ENCODE data around the gene SIRPB2.
A peak's percentile ranks its signal among the peaks of the same experiment; 100 is the strongest.

Gene SIRPB2

DNA sequence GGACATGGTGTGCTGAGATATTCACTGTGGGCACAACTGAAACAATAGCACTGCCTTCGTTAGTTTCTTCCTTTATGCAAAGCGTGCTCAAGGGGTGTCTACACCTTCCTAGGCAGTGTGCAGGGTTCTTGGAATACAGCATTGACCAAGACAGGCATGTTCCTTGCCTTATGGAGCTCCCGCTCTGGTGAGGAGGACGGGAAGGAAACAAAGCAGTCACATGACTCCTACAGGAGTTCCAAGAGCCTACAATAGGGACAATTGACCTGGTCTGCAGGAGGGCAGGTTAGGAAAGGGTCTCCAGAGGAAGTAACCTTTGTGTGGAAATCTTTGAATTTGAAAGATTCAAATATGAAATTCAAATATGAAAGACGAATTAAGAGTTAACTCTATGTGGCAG, 25.8 kb upstream of the SIRPB2 start:
- no peak for TF ChIP-seq CTCF (IDR thresholded peaks at IDR 0.05; ENCODE audit: insufficient read depth, low read depth, low read length, missing control alignments)
- no peak for DNase-seq (ENCODE audit: low read depth)
- no peak overlapping the region for H3K4me3 ChIP-seq (ENCODE audit: low read depth, low read length)

GRCh38 chr20:1513801-1514200, 22.6 kb upstream of the SIRPB2 start:
- H3K4me3 ChIP-seq (ENCODE audit: low read depth, low read length) = no peak overlapping the region
- no peak for DNase-seq (ENCODE audit: low read depth)
- no peak for TF ChIP-seq CTCF (IDR thresholded peaks at IDR 0.05; ENCODE audit: insufficient read depth, low read depth, low read length, missing control alignments)

DNA sequence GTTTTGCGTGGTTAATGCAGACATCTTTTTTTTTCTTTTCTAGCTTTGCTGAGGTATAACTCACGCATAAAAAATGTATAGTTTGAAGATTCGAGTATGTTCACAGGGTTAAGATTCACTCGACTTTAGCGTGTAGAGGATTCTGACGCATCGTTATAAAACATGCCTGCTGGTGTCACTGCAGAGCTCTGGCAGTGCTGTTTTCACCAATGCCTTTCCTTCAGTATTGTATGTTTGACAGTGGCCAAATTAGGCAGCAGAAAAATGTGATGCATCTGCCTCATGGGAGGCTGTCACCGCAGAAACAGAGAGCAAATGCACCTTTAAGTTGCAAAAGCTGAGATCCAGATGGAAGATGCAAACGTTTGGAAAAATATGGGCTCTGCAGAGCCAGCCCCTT, 18.0 kb upstream of the SIRPB2 start:
- DNase-seq (ENCODE audit: low read depth) = peak; percentile 43
- peak; percentile 36 for TF ChIP-seq CTCF (IDR thresholded peaks at IDR 0.05; ENCODE audit: insufficient read depth, low read depth, low read length, missing control alignments)
- H3K4me3 ChIP-seq (ENCODE audit: low read depth, low read length) = no peak overlapping the region

GRCh38 chr20:1508574-1508973, 17.4 kb upstream of the SIRPB2 start:
- no peak overlapping the region for H3K4me3 ChIP-seq (ENCODE audit: low read depth, low read length)
- DNase-seq (ENCODE audit: low read depth) = no peak
- no peak for TF ChIP-seq CTCF (IDR thresholded peaks at IDR 0.05; ENCODE audit: insufficient read depth, low read depth, low read length, missing control alignments)

- H3K4me3 ChIP-seq (ENCODE audit: low read depth, low read length) = no peak overlapping the region
- TF ChIP-seq CTCF (IDR thresholded peaks at IDR 0.05; ENCODE audit: insufficient read depth, low read depth, low read length, missing control alignments) = no peak
- no peak for DNase-seq (ENCODE audit: low read depth)
Observed at GRCh38 chr20:1507276-1507675, 16.1 kb upstream of the SIRPB2 start.

DNA sequence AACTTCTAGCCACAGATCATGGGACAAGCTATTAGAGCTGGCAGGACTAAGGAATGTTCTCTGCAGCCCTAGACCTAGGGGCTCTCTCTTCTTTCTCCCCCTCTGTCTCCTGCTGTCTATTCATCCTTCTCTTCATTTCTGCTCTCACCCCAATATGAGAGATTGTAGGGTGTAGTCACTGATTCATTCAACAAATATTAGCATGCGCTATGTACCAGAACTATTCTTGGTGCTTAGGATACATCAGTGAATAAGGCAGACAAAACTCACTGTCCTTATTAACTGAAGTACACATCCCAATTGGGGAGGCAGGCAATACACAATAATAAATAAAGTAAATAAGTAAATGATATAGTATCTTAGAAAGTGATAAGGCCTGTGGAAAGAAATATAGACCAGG, 14.7 kb upstream of the SIRPB2 start:
- no peak overlapping the region for H3K4me3 ChIP-seq (ENCODE audit: low read depth, low read length)
- TF ChIP-seq CTCF (IDR thresholded peaks at IDR 0.05; ENCODE audit: insufficient read depth, low read depth, low read length, missing control alignments) = no peak
- no peak for DNase-seq (ENCODE audit: low read depth)

DNA sequence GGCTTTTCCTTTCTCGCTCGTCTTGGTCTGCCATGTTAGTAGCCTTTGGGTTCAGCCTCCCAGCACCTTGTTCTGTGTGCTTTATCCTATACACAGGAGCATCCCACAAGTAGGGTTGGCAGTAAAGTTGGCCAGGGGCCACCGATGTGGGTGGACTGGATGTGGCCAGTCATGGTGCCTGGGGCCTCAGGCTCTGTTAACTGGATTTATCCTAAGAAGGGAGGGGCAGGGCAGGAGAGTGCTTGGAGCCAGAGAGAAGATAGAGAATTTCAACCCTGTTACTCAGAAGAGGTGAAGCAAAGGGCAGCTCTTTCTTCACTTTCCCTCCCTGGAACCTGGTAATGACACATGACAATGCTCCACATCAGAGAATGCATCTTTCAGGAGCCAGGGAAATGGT, 14.1 kb upstream of the SIRPB2 start:
- DNase-seq (ENCODE audit: low read depth) = no peak
- no peak overlapping the region for H3K4me3 ChIP-seq (ENCODE audit: low read depth, low read length)
- TF ChIP-seq CTCF (IDR thresholded peaks at IDR 0.05; ENCODE audit: insufficient read depth, low read depth, low read length, missing control alignments) = no peak

All from GM12865 (cell line).